Fibroblast of skin of left quadriceps (primary cell): ENCODE results near the gene JAKMIP1.

Experiments
- DNase-seq, 2 experiments: peaks; one replicate each; pipeline ENCODE4 v3.0.0-alpha.2; 2013; ENCODE audit warnings: low read depth in 2 of 2

Gene JAKMIP1

DNA sequence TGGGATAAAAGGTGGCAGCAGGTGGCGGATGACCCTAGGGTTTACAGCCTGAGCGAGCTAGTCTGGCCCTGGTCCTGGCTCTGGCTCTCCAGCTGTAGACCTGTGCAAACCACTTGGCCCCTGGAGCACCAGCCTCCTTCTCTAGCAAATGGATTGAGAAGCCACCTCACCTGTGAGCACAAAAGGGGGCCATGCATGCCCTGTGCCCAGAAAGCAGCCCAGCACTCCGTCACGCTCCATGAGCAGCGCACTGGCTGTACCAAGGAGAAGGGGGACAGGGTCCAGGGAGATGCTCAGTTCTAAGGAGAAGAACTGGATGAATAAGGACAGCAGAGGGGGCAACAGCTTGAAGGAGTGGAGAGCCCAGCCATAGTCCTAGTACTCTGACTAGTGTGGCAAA is 135.2 kb downstream of the JAKMIP1 start:
- no peak for DNase-seq

- no peak for DNase-seq
Observed at GRCh38 chr4:6064383-6064782, 136.0 kb downstream of the JAKMIP1 start.

- DNase-seq, result no peak
Observed at GRCh38 chr4:6063684-6064083, 136.7 kb downstream of the JAKMIP1 start.

DNA sequence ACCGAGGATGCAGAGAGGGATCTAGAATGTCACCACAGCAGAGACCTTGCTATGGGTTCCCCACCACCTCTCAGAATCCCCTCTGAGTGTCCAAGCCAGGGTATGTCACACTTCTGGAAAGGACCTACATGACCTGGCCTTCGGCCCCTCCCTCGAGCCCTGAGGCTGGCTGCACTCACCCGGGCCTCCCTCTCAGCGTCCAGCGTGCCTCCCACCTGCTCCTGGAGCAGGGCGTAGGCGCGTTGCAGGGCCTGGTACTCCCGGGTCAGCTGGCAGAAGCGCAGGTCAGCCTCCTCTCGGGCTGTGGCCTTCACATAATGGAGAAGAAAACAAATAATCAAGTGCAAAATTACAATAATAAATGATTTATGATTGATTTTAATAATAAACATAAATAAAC is 138.2 kb downstream of the JAKMIP1 start:
- DNase-seq, result no peak

DNA sequence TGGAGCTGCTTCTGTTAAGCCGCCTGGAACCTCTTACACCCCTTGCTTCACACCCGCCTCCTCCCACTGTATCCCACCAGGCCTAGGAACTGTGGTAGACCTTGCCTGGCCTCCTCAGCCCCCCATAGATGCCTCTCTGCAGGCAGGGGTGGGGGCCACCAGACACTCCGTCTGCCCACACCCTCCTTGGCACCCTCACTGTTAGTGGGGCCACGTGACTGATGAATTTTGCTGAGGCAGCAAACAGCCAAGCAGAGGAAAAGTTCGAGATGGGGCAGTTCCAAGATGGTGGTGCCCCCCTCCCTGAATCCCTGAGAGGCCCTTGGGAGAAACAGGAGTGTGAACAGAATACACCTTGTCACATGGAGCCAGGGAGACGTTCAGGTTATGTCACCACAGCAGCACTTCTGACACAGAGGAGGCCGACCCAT is 141.0 kb downstream of the JAKMIP1 start:
- DNase-seq, result no peak

DNA sequence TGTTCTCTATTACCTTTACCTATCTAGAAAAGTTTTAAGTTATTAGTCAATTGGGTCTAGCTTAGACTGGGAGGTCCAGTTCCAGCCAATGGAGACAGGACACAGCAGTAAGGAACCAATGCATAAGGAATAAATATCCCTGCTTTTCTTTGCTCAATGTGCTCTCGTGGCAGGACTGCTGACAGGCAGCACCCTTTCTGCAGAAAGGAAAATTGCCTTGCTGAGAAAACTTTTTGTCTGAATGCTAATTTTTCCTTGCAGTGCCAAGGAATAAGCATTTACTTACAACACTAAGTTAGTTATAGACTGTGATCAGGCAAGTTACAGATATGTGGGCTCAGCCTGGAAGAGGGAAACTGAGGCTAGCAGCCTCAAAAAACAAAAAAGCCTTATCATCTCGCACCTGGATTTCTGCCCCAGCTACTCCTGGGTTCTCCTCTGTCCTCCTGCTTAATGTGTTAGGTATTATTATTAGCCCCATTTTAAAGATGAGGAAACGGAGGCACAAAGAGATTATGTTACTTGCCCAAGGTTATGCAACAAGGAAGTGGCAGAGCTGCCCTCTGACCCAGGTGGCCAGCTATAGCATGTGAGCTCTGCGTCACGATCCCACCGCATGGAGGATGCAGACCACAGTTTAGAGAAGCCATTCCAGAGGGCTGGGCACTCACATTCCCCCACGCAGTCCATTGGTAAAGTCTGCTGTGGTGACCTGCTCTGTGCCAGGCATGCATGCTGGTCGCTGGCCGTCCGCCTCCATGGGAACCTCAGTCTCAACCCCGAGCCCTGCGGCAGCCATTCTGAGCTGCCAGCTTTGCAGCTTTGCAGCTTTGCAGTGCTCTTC is 141.6 kb downstream of the JAKMIP1 start:
- no peak for DNase-seq

DNA sequence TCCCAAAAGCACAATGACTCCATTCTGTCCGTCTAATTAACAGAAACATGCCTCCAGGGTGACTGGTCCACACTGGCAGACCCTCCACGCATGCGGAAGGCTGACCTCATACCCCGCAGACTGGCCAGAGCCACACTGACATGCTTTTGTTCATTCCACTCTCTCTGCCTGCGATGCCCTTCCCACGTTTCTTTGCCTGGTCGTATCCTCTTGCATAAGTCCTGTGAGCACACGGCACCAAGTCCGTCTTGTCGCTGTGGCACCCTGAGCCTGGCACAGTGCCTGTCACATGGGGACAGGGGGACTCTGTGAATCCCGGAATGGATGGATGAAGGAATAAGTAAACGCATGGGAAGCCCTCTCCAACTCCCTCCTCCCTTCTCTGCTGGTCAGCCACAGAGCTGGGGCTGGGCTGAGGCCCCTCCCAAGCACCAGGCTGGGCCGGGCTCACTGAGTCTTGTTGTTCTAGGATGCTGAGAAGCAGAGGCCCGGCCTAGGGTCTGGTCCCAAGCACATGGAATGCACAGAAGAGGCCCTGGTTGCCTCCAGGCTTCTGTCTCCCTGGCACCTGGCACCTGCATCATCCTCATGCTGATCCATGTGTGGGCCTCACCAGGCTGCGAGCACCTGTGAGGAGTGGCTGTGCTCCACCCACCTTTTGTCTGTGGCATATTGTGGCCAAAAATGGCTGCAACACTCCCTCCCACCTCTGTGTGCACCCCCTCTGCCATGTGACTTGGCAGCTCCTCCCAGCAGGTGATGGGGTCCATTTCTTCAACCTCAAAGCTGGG is 143.2 kb downstream of the JAKMIP1 start:
- DNase-seq, result no peak

DNA sequence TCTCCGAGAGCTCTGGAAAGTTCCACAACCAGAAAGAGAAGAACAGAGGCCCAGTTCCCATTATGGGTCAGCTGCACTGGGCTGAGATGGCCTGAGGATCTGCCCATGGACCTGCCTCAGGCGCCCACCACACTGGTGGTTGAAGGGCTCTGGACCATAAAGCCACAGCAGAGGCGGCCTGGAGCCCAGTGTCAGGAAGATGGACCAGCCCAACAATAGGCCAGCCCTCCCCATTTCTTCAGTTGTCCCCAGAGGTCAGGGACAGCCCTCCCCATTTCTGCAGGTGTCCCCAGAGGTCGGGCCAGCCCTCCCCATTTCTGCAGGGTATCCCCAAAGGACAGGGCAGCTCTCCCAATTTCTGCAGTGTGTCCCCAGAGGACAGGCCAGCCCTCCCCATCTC is 144.9 kb downstream of the JAKMIP1 start:
- DNase-seq, result no peak

DNA sequence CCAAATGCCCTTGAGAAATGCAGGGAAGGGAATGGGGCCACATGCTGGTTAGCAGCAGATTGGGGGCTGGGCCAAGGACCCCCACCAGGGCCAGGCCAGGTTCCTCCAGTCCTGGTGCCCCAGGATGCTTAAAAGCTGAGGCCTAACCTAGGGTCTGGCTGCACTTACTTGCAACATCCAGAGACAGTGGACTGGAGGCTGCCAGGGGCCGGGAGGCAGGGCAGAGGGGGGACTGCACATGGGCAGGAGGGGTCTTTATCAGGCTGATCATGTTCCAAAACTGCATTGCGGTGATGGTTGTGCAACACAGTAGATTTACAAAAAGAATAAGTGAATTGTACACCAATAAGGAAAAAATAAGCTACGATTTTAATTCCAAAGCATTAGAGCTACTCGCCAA is 145.3 kb downstream of the JAKMIP1 start:
- DNase-seq, result no peak

GRCh38 chr4:6054162-6054922 is 146.0 kb downstream of the JAKMIP1 start:
- DNase-seq, result no peak

GRCh38 chr4:6052679-6053078 is 147.7 kb downstream of the JAKMIP1 start:
- no peak for DNase-seq

DNA sequence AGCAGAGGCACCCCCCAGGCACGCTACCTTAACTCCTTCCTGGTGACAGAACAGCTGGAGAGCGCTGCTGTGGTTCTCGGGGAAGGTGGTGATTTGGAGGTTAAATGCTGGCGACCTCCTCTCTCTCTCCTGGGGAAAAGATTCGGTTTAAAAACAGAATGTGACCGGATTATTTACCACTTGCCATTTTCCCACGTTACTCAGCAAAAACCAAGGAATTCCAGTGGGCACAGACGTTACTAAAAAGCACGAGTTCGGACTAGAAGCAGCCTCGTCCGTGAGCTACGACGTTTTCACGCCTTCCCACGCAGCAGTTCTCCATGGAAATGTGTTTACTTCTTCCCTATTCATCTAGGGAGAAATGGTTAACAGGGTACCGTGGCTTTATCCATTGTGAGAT is 149.8 kb downstream of the JAKMIP1 start:
- DNase-seq, result no peak

DNA sequence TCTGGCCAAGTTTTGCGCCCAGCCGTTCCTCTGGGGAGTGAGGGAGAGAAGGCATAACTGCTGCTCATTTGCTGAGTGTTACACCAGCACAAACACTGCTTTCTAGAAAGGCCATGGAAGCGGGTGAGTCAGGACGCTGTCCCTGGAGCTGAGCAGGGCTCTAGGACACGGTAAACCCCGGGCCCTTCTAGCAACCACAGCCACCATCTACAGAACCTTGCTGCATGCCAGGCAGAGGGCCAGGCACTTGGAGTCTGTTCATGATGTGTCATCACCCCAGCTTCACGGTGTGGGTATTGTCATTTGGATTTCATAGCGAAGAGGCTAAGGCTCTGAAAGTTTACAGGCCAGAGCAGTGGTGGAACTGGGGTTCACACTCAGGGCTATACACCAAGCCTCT is 150.4 kb downstream of the JAKMIP1 start:
- DNase-seq, result no peak

GRCh38 chr4:6049278-6049677 is 151.1 kb downstream of the JAKMIP1 start:
- no peak for DNase-seq

DNA sequence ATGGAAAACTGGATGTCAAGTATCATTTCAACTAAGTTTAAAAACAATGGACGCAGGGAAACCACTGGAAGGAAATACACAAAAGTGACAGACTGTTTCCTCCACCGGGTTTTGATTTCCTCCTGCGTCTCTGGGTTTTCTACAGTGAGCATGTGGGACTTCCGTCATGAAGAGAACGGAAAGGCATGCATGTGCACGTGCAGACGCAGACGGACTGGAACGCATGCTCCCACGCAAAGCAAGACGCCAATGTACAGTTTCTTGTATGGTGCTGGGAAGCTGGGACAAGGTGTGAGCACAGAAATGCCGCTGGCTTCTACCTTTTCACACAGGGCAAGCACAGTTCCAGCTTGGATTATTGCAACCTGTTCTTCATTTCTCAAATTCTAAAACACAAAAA is 151.8 kb downstream of the JAKMIP1 start:
- DNase-seq, result no peak

DNA sequence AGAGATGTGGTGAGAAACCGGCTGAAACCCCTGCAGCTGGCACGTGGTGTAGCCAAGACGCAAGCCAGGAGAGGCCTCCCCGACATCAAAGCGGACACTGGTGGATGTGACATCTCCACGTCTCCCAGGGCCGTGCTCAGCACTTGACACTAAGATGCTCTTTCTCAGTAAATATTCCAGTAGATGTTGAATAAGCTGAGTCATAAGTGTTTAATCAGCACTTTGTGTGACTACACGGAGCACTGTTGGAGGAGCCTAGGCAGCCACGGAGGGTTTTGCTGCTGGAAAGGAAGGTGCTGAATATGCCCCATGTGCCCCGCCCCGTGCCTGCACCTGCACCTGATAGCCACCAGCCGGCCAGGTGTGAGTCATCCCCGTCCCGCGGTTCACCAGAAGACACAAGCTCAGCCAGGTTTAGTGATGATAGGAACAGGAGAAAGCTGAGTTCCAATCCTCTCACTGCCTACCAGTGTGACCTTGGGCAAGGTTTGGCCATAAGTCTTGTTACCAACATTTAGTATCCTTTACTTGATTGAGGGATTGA is 153.1 kb downstream of the JAKMIP1 start:
- DNase-seq, result no peak

GRCh38 chr4:6046526-6047129 is 153.7 kb downstream of the JAKMIP1 start:
- no peak for DNase-seq

- no peak for DNase-seq
Observed at GRCh38 chr4:6044805-6045204, 155.5 kb downstream of the JAKMIP1 start.

GRCh38 chr4:6044276-6044675 is 156.1 kb downstream of the JAKMIP1 start:
- no peak for DNase-seq

GRCh38 chr4:6043843-6044242 is 156.5 kb downstream of the JAKMIP1 start:
- DNase-seq, result no peak

DNA sequence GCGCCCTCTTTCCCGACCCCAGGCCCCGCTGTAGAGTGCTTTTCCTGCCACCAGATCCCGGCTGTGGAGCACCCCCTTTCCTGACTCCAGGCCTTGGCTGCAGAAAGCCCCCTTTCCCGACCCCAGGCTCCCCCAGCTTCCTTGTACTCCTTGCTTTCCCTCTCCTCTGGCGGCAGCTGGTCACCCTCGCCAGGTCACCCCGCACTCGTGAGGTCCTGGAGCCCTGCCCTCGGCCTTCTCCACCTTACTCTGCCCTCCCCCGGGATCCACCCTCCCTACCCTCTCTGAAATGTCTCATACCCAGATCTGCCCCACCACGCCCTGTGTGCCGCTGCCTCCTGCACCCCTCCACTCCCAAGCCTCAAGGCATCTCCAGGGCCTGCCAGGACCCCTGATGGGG is 157.2 kb downstream of the JAKMIP1 start:
- DNase-seq, result no peak
